GM10266 (cell line): ENCODE results near the gene HOXA4.

Experiments
- DNase-seq: peaks from one replicate; pipeline ENCODE4 v3.0.0; 2012; ENCODE audit errors: extremely low spot score
- CTCF ChIP-seq: IDR thresholded peaks from 2 replicates; pipeline ENCODE4 v1.5.1; 2012; ENCODE audit warnings: mild to moderate bottlenecking, low read depth; ENCODE audit not compliant: control insufficient read depth, insufficient read depth; ENCODE audit errors: missing control alignments

The HOXA4 gene

DNA sequence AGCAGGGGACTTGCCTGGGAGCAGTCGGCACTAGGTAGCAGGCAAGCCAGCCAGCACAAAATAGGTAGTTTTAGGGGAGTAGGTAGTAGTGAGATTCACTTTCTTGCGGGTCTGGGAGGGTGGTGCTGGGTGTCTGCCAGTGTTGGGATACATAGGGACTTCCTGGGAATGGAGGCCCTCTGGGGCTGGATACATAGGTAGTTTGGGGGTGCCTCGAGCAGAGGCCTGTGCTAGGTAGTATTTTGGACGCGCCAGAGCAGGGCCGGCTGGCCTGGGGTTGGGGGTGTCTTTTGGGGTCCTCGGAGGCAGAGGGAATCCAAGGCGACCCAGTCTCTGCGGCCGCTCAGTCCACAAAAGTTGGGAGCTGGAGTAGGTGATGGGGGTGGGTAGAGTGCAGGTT lies 23.8 kb upstream of the HOXA4 start:
- DNase-seq: no peak
- no peak for TF ChIP-seq CTCF

GRCh38 chr7:27153526-27153925 lies 23.0 kb upstream of the HOXA4 start:
- no peak for DNase-seq
- no peak for TF ChIP-seq CTCF

- no peak for DNase-seq
- TF ChIP-seq CTCF: no peak
Observed at GRCh38 chr7:27152816-27153442, 22.4 kb upstream of the HOXA4 start.

DNA sequence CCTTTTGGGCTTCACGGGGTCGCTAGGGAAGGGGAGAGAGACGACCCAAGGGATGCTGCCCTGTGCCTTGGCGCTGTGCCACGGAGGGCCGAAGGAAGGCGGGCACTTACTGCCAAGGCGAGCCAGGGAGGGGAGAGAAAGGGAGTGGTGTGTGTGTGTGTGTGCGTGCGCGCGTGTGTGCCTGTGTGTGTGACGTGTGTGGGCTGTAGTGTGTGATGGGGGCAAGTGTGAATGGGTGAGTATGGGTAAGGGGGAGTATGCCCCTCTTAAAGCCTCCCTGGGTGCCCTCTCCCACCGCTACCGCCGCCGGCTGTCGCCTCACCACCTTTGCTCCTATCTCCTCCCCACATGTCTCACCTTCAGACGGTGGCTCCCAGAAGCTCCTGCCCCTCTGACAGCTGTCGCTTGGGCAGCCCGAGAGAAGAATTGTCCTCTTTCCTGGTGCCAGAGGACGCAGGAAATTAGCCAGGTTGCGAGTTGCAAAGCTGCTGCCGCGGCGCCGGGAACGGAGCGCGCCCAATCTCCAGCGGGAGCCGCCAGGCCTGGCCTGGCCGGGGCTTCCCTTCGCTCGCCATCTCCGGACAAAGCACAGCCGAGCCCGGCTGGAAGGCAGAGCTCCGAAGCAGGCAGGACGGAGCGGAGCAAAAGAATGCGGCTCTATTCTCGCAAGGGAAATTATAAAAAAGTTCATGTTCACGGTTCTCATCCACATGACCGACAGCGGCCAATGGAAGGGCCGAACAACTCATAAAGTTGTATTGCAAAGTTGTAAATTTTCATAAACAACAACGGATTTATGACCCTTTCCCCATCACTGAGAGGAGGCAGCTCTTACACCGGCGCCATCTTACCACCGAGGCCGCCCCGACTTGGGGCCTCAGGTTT lies 21.6 kb upstream of the HOXA4 start, which contains the start of gene HOXA3:
Gene HOXA3, minus strand, starts transcription at position 653 of the 885 bp plus-strand sequence. CDS start 41,943 bp downstream, outside the sequence.
- DNase-seq: no peak
- no peak for TF ChIP-seq CTCF

DNA sequence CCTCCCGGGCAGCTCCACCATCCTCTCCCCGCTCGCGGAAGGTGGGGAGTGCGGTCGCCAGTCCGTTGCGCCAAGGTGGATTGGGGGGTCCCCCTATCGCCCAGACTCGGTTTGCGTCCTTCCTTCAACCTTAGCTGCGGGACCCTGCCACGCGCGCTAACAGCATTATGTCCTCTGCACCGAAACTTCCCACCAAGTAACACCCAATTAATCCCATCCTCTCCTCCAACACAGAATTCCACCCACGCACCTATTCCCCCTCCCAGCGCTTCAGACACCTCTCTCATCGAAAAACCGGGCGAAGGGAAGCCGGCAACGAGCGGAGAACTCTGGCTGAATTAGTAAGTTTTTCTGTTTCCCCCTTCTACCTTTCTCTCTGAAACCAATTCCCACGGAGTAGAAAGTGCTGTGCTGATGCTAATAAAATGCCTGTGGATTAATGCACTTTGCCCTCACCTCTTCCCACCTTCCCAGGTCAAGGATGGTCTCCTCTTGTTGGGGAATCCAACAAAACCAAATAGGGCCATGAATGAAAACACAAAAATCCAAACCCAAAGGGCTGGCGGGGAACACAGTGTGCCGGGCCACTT lies 20.9 kb upstream of the HOXA4 start:
- no peak for DNase-seq
- TF ChIP-seq CTCF: no peak

DNA sequence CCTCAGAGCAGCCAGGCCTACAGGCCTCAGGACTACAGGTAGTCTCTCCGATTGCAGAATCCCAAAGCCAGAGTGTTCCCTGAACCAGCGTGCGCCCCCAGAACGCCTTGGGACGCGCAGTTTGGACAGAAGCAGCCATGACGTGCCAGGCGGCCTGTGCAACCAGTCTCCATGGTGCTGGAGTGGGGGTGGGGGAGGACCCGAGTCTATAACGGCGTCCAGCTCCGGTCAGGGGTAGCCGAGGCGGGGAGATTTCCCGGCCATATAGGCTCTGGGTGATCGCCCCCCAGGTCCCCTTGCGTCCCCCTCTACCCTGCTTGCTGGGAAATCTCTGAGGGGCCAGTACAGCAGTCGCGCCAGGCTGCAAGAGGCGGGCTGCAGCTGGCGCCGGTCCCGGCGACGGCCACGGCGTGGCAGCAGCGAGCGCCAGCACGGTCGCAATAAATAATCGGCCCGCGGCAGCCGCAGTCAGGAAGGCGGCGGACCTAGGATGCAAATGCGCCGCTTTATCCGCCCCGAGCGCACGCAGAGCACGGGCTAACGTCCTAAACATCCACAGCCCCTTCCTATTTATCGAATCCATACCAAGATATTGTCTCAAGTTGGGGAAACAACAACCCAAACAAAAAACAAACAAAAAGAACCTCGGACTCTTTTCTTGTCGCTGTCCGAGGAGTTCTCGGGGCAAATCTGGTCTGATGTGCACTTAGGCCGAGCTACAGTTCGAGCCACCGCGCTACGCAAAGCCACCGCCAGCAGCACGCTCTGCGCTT lies 20.2 kb upstream of the HOXA4 start:
- TF ChIP-seq CTCF: peak; percentile 91
- peak; percentile 93 for DNase-seq
